GM21723 (cell line): Measurements from ENCODE around the gene NLRP12.
"Not testable (repeated sequence)": the region's sequence is repeated elsewhere in the genome, so short reads cannot be mapped to it uniquely, and the experiment has no call there.

Experiments used
- ATAC-seq: cut with Tn5 transposase; IDR thresholded peaks from one replicate; pipeline ENCODE4 v1.9.1; 2021; ENCODE audit warnings: mild to moderate bottlenecking, moderate library complexity; ENCODE audit not compliant: unreplicated experiment

The NLRP12 gene

GRCh38 chr19:53824134-53824611 lies at the start of gene NLRP12:
TSS of gene NLRP12 (minus strand) at chr19:53824314. CDS start at chr19:53824174, 140 bp downstream.
- no peak for ATAC-seq

GRCh38 chr19:53872762-53873161 lies 48.6 kb upstream of the NLRP12 start:
- no peak for ATAC-seq

GRCh38 chr19:53871454-53871853 lies 47.3 kb upstream of the NLRP12 start:
- ATAC-seq = no peak

- no peak for ATAC-seq
Measured at GRCh38 chr19:53870485-53870844, 46.4 kb upstream of the NLRP12 start.

- ATAC-seq = not testable (repeated sequence)
Measured at GRCh38 chr19:53869805-53870484, 45.8 kb upstream of the NLRP12 start.

- ATAC-seq = no peak
Measured at GRCh38 chr19:53868892-53869804, 45.0 kb upstream of the NLRP12 start.

- ATAC-seq = no peak
Measured at GRCh38 chr19:53868091-53868891, 44.2 kb upstream of the NLRP12 start.

- ATAC-seq = peak; percentile 69
Measured at GRCh38 chr19:53867225-53868090, 43.3 kb upstream of the NLRP12 start, which contains the start of gene MYADM. TSS of gene MYADM (plus strand) at chr19:53867883. CDS start at chr19:53873530, 5,647 bp downstream.

- no peak for ATAC-seq
Measured at GRCh38 chr19:53866865-53867224, 42.7 kb upstream of the NLRP12 start.

- ATAC-seq = no peak
Measured at GRCh38 chr19:53865918-53866864, 42.1 kb upstream of the NLRP12 start.

- no peak for ATAC-seq
Measured at GRCh38 chr19:53865523-53865917, 41.4 kb upstream of the NLRP12 start.

GRCh38 chr19:53864308-53864836 lies 40.3 kb upstream of the NLRP12 start:
- ATAC-seq = no peak

GRCh38 chr19:53853707-53854106 lies 29.6 kb upstream of the NLRP12 start:
- ATAC-seq = no peak

GRCh38 chr19:53849237-53849676 lies 25.1 kb upstream of the NLRP12 start:
- ATAC-seq = no peak

GRCh38 chr19:53847555-53847954 lies 23.4 kb upstream of the NLRP12 start:
- no peak for ATAC-seq

GRCh38 chr19:53844849-53845246 lies 20.7 kb upstream of the NLRP12 start:
- ATAC-seq = no peak

- ATAC-seq = not testable (repeated sequence)
Measured at GRCh38 chr19:53840914-53841313, 16.8 kb upstream of the NLRP12 start.

GRCh38 chr19:53840241-53840640 lies 16.1 kb upstream of the NLRP12 start:
- ATAC-seq = not testable (repeated sequence)

GRCh38 chr19:53838446-53838845 lies 14.3 kb upstream of the NLRP12 start:
- not testable (repeated sequence) for ATAC-seq
